Measurements from ENCODE around the gene CIT.

GRCh38 chr12:119652665-119653064, 224.5 kb downstream of the CIT start:
- TF ChIP-seq CTCF (conservative IDR thresholded peaks at IDR 0.05; ENCODE audit: low read depth, low read length) = no peak
- no peak for TF ChIP-seq EZH2 (IDR thresholded peaks at IDR 0.05; ENCODE audit: low read length, unreplicated experiment)
